ENCODE results near the gene MRPL23.

DNA sequence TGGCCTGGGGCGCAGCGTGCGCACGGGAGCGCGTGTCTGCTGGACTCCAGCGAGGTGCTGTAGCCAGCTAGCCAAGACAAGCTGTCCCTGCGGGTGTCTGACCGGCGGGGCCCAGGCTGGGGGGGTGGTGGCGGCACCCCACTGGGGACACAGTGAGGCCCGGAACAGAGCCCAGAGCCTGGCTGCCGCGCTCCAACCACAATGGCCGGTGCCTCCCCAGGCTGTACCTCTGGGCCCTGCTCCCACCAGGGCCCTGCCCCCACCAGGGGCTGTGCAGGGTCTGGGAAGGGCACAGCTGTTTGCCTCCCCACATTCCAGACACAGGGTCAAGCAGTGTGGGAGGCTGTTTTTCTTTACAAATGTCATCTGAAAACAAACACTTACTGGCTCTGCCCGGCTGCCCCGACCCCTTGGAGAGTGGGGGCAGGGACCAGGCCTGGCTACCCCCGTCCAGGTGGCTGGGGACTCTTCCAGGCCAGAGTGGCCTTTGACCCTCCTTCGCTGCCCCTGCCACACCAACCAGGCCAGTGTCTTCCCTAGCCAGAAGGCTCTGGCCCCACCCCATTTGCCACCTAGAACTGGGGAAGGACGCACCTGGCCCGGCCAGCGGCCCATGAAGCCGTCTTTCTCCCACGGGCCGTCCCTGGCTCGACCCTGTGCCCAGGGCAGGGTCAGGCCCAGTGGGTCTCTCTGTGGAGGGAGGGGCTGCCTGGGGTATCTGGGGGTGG, 35.9 kb downstream of the MRPL23 start:
- TF ChIP-seq, protein P1, sequence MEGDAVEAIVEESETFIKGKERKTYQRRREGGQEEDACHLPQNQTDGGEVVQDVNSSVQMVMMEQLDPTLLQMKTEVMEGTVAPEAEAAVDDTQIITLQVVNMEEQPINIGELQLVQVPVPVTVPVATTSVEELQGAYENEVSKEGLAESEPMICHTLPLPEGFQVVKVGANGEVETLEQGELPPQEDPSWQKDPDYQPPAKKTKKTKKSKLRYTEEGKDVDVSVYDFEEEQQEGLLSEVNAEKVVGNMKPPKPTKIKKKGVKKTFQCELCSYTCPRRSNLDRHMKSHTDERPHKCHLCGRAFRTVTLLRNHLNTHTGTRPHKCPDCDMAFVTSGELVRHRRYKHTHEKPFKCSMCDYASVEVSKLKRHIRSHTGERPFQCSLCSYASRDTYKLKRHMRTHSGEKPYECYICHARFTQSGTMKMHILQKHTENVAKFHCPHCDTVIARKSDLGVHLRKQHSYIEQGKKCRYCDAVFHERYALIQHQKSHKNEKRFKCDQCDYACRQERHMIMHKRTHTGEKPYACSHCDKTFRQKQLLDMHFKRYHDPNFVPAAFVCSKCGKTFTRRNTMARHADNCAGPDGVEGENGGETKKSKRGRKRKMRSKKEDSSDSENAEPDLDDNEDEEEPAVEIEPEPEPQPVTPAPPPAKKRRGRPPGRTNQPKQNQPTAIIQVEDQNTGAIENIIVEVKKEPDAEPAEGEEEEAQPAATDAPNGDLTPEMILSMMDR (IDR thresholded peaks at IDR 0.05; ENCODE audit: insufficient read depth, low read depth, low read length): no peak
- TF ChIP-seq EZH2 (IDR thresholded peaks at IDR 0.05; ENCODE audit: insufficient read depth, low read length): no peak

Data from astrocyte (in vitro differentiated cells and primary cell).